Type B pancreatic cell (in vitro differentiated cells): ENCODE data around the gene BCR. TPM values are rescaled to one million over a fixed set of nuclear protein-coding genes. Genes with fewer than 3 reads are reported as not detected.

Experiments
- DNase-seq: peaks from one replicate; pipeline ENCODE4 v3.0.0; 2021; ENCODE audit warnings: mixed read lengths; ENCODE audit not compliant: unreplicated experiment; ENCODE audit errors: extremely low spot score
- H3K27ac Mint-ChIP-seq: 2 replicates; pipeline ENCODE4 v1.8.0; 2021; ENCODE audit warnings: mild to moderate bottlenecking, mixed read lengths
- H3K27me3 Mint-ChIP-seq: 2 replicates; pipeline ENCODE4 v1.8.0; 2021; ENCODE audit warnings: mixed read lengths
- H3K36me3 Mint-ChIP-seq: 2 replicates; pipeline ENCODE4 v1.8.0; 2021; ENCODE audit warnings: mixed read lengths
- H3K4me1 Mint-ChIP-seq: one replicate; pipeline ENCODE4 v1.8.0; 2021; ENCODE audit warnings: mixed read lengths; ENCODE audit not compliant: unreplicated experiment
- H3K4me3 Mint-ChIP-seq: 2 replicates; pipeline ENCODE4 v1.8.0; 2021; ENCODE audit warnings: mild to moderate bottlenecking, mixed read lengths
- H3K9me3 Mint-ChIP-seq: 2 replicates; pipeline ENCODE4 v1.8.0; 2021; ENCODE audit warnings: mixed read lengths
- total RNA-seq: library from RNA; stranded (reverse); gene quantifications from 2 replicates; pipeline ENCODE4 v1.2.1, GENCODE V29; 2021; ENCODE audit warnings: low replicate concordance
- TF ChIP-seq, protein P1 (sequence below): fragments of 200-600 bp; sonication (generic); conservative IDR thresholded peaks from 2 replicates; pipeline ENCODE4 v1.5.0; 2021; ENCODE audit warnings: antibody characterized with exemption, mild to moderate bottlenecking

Gene BCR
- total RNA-seq, 1 donor from 2014 or later, result 61.2 TPM

DNA sequence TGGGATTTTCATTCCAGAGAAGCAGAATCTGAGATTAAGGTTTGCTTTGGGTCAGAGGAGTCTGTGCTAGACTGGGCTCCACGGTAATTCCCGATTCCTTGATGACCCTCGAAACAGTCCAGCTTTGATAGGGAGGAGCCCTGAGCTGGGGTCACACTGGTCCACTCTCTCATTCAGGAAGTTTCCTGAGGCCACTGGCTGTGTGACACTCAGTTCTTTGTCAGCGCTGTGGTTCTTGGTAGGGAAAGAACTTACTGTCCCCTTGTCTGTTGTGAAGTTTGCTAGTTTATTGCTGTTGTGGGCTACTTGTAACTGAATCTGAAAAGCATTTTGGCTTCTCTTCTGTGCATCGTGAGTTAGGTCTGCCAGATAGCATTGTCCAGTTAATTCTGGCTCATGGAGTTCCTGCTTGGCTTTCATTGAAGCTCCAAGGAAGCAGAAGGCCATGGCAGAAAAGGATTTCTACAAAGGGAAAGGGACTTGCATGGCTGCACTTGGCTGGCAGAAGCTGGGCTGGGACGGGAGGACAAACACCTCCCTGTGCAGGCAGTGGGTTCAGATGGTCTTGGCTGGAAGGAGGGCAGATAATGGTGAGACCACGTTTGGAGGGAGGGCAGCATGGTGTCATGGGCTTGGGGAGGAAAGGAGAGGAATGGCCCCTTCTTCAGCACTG, 23.3 kb downstream of the BCR start:
- peaks cover 13% of the 10 kb centered on the region for H3K36me3 Mint-ChIP-seq
- no peak overlapping the region for H3K27ac Mint-ChIP-seq
- H3K4me1 Mint-ChIP-seq, result peaks cover 18% of the 10 kb centered on the region
- TF ChIP-seq, protein P1, sequence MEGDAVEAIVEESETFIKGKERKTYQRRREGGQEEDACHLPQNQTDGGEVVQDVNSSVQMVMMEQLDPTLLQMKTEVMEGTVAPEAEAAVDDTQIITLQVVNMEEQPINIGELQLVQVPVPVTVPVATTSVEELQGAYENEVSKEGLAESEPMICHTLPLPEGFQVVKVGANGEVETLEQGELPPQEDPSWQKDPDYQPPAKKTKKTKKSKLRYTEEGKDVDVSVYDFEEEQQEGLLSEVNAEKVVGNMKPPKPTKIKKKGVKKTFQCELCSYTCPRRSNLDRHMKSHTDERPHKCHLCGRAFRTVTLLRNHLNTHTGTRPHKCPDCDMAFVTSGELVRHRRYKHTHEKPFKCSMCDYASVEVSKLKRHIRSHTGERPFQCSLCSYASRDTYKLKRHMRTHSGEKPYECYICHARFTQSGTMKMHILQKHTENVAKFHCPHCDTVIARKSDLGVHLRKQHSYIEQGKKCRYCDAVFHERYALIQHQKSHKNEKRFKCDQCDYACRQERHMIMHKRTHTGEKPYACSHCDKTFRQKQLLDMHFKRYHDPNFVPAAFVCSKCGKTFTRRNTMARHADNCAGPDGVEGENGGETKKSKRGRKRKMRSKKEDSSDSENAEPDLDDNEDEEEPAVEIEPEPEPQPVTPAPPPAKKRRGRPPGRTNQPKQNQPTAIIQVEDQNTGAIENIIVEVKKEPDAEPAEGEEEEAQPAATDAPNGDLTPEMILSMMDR, result no peak
- no peak overlapping the region for H3K4me3 Mint-ChIP-seq
- no peak for DNase-seq
- no peaks in the 10 kb centered on the region for H3K27me3 Mint-ChIP-seq
- no peaks in the 10 kb centered on the region for H3K9me3 Mint-ChIP-seq

DNA sequence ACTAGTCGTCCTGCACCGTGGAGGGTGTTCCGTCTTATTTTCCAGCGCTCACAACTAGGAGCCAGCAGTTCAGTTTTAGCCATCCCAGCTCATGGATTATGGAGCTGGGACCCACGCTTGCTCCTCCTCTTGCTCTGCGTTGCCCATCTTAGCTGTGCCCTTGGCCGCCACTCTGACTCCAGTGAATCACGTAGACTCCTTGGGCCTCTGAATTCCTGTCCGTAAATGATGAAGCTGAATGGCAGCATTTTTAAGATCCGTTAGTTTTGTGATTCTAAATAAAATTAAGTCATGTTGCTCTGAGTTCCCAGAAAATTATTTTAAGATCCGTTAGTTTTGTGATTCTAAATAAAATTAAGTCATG, 23.8 kb downstream of the BCR start:
- Mint-ChIP-seq H3K36me3 (peaks cover 16% of the 10 kb centered on the region), H3K27me3 (no peaks in the 10 kb centered on the region), H3K27ac (no peak overlapping the region), H3K9me3 (no peaks in the 10 kb centered on the region), H3K4me1 (peaks cover 16% of the 10 kb centered on the region), H3K4me3 (no peak overlapping the region)
- DNase-seq, result no peak
- TF ChIP-seq, protein P1, result no peak

DNA sequence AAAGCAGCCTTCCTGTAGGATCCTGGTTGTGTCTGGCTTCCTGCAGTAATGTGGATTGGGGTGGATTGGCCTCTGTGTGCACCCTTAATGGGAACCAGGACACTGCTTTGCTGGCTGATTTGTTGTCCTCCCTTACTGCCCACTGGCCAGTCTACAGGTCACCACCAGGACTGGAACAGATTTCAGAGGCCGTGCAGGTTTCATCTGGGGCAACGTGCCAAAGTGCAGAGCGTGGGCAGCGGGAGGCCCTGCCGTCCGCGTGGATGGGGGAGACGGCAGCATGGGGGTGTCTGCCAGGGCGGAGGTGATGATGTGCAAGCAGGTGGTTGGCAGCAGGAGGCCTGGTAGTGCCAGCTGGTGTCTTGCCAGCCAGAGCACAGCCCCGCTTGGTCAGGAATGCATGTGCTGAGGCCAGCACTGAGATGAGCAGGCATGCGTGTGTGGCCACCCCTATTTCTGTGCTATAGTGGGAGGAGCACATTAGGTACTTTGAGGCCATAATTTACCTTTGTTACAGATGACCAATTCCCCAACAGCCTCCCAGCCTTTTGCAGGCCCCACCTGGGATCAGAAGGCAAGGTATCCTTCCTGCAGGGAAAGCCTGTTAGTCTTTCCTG, 24.3 kb downstream of the BCR start:
- Mint-ChIP-seq H3K36me3 (peaks cover 10% of the 10 kb centered on the region), H3K9me3 (no peaks in the 10 kb centered on the region), H3K27me3 (no peaks in the 10 kb centered on the region), H3K27ac (no peak overlapping the region), H3K4me1 (peaks cover 11% of the 10 kb centered on the region), H3K4me3 (no peak overlapping the region)
- TF ChIP-seq, protein P1, result no peak
- no peak for DNase-seq

DNA sequence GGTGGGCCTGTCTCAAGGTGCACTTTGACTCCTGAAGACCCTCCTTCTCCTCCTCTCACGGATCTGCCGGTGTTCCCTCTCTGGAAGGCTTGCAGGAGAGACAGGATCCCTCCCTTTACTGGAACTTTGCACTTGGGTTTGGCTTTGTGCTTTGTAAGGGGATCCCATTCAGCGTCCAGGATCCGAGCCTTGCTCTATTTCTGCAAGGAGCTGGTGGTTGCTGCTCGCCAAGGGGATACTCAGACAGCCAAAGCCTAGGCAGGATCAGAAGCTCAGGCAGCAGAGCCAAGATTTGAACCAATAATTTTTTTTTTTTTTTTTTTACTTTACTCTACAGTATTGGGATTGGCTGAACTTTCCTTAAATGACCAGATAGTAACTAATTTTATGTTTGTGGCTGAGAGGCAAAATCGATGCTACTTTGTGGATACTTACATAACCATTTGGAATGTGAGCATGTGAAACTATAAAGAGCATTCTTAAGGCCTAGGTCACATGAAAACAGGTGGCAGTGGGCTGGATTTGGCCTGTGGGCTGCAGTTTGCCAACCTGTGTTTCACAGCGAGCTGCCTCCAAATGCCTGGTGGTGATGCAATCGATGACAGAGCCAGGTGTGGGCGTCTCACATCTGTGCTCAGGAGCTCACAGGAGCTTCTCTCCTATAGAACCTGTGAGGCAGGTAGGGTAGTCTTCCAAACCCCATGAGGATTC, 25.2 kb downstream of the BCR start:
- Mint-ChIP-seq H3K9me3 (no peaks in the 10 kb centered on the region), H3K4me3 (no peak overlapping the region), H3K27me3 (no peaks in the 10 kb centered on the region), H3K27ac (no peak overlapping the region), H3K36me3 (peaks cover 10% of the 10 kb centered on the region), H3K4me1 (peaks cover 12% of the 10 kb centered on the region)
- no peak for DNase-seq
- TF ChIP-seq, protein P1, result no peak

DNA sequence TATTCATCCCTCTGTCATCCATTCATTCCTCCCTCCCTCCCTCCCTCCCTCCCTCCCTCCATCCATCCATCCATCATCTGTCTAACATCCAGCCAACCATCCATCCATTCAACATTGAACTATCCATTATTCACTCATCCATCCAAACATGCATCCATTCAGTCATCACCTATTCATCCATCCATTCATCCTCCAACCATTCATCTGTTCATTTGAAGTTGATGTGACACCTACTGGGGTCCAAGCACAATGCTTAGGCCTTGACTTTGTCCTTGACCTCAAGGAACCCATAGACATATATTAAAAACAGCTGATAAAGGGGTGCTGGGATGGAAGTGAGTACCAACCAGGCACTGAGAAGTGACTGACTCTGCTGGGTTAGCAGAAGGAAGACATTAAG, 26.6 kb downstream of the BCR start:
- H3K36me3 Mint-ChIP-seq, result peaks cover 10% of the 10 kb centered on the region
- no peak for DNase-seq

More for the DNA sequence above, 26.6 kb downstream of the BCR start:
- Mint-ChIP-seq H3K27me3 (no peaks in the 10 kb centered on the region), H3K9me3 (no peaks in the 10 kb centered on the region), H3K4me3 (no peak overlapping the region), H3K4me1 (peaks cover 11% of the 10 kb centered on the region), H3K27ac (no peak overlapping the region)
- TF ChIP-seq, protein P1, result no peak
